ENCODE data around the gene SIRT5.

Gene SIRT5

DNA sequence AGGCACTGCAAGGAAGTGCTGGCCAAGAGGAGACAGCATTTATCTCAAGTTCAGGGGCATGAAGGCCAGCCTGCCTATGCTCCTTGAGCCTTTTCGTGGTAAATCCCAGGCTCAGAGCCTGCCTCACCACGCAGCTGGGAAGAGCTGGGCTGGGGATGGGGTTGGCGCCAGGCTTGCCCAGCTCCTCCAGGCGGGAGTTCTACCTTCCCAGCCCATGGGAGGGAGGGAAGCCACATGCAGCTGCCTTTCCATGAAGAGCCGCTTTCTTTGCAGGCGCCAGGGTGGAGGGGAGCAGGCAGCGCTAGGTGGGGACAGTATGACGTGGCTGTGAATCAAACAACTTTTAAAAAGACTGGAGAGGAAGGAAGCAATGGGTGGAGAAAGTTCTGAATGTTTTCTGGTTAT is 19.5 kb upstream of the SIRT5 start:
- DNase-seq: no peak

DNA sequence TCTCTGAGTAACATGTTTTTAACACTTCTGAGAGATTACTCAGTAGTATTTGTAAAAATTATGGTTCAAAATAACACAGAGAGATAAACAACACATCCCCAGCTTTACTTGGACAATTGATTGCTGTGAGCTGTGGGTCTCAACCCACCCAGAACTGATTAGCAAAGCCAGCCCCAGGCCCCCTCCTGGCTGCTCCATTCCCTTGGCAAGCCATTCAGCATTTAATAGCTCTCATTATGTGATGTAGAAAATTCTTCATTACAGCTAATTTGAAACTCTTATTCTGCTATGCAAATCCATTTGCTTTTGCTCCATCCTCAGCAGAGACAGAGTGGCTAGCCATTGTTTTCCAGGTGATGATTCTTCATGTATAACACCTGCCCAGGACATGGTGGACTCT is 16.6 kb upstream of the SIRT5 start:
- DNase-seq: no peak

DNA sequence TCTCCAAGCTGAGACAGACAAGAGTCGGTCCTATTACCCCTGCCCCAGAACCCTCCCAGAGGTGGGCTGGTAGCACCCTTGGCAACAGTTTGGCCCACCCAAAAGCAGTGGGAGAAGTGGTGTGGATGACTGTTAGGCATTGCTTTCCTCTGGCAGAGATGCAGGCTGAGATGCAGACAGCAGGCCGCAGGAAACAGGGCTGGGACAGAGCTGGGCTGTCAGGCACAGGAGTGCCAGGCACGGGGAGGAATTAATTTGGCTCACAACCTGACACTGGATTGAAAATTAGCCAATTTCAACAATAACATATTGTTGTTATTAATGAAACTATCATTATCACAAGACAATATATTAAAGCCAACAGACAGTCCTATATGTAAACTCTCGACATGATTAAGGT is 15.7 kb upstream of the SIRT5 start:
- no peak for DNase-seq

DNA sequence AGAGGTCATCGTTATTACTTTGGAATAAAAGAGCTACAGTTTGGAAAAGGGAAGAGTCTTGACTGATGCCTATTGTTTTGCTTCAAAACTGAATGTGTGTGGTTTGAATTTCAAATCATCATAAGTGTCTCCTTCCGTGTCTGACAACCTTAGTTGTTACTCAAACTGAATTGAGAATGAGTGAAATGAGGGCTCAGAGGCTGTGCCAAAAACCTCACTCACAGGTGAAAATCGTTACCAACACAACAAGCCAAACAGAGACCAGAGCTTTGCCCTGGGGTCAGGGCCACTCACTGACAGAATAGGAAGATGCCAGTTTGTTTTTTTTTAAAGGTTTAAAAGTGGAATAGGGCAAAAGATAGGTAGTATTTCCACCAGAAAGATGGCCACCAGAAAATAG is 15.2 kb upstream of the SIRT5 start:
- DNase-seq: no peak

DNA sequence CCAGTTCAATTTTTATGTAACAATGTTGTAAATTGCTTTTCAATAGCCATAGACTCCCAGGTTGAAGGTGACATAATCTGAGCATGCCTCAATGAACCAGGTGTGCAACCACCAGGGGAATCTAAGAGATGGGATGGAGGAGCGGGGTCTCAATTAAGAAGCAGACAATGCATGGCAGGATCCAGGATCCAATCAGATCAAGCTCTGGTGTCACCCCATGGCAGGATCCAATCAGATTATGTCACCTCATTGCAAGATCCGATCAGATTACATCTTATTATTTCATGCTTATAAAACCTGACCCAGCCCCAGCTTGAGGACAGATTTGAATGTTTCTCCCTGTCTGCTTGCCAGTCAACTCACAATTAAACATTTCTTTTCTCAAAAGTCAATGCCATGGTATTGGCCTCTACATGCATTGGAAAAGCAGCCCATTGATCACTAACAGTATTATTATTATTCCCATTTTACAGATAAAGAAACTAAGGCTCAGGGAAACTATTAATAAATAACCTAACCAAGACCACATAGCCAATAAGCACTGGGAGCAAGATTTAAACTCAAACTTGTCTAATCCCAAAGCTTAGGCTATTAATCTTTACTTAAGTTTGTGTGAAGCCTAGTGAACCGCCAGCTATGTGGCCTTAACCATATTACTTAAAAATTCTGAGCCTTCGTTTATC is 14.3 kb upstream of the SIRT5 start:
- no peak for DNase-seq

DNA sequence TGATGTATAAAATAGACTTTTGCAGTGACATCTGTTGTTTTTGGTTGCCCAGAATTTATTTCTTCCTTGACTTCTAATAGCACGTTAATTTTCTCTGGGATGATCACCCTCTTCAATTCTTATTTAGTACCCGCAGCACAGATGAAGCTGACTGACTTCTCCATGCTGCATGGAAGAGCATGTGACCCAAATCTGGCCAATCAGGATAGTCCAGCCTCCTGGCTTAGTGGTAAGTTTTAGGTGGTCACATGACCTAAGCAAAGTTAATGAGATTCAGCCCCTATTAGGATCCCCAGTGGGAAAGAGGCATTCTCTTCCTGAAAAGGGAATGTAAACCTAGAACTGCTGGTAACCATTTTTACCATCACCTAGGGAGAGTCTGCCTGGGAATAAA is 13.8 kb upstream of the SIRT5 start:
- no peak for DNase-seq

DNA sequence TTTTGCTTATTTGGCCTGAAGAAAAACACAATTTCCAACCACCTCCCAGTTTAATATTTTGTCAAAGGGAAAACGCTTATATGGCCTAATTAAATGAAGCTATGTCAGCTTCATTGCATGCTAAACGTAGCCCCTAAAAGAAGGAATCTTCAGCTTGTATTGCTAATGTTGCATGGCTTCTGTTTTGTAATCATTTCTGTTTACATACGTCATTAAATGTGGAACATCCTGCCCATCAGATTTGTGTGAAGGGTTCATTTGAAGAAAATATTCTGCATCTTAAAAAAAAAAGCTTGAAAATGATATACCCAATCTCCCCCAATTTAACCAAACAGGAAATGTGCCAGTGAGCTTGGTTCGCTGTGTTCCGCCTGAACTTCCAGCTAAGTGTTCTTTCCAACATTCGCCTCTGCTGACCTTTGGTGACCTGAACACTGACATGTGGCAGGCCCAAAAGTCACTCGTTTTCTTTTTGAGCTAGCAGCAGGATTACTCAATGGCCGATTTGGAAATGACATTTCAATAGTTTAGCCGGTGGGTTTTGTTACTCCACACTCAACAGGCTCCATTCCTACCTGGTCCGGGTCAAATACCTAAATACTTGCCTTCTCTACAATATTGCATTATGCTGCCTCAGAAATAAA is 12.7 kb upstream of the SIRT5 start:
- peak; percentile 18 for DNase-seq

DNA sequence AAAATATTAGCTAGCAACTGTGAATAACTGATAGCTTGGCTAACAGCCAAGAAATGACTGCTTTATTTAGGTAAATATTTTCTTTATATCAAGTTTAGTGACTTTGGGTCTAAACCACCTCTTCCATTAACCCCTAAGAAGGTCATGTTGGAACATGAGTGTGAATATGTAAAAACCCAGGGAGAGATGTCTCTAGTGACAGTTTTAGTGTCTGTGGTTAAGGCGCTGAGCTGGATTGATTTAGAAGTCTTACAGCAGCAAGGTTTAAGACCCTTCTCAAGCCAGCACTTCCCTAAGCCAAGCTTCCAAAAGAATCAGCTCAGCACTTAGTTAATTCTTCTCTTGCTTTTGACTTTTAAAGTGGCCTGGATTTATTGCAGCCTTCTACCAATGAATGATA is 11.4 kb upstream of the SIRT5 start:
- DNase-seq: no peak

DNA sequence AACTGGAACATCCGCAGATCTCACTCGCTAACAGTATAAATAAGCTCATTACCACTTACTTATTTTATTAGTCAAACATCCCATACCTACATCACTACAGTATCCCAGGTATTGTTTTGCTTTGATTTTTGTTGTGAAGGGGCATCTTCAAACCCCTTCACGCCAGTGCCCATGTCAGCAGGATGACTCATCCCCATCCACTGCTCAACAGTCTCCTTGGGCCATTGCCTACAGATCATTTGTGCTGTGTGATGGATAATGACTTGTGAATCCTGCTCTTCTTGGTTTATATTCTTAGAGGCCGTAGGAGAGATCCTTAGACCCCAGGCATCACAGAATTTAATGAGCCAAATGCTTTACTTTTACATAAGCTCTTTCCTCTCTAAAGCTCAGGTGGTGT is 8.5 kb upstream of the SIRT5 start:
- no peak for DNase-seq

DNA sequence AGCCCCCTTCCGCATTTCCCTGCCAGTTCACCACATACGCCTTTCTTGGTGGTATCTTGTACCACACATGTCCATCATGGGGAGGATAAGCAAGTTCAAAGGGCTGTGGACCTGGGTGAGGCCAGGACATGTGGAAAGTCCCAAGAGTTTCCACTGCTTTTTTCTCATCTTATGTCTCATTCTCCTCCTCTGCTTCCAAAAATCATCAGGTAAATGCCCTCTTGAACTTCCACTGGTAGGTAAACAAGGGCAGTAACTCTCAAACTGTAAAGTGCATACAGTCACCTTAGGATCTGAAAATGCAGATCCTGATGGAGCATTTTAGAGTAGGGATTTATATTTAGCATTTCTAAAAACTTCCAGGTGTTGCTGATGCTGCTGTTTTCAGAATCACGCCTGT is 7.9 kb upstream of the SIRT5 start:
- DNase-seq: no peak

DNA sequence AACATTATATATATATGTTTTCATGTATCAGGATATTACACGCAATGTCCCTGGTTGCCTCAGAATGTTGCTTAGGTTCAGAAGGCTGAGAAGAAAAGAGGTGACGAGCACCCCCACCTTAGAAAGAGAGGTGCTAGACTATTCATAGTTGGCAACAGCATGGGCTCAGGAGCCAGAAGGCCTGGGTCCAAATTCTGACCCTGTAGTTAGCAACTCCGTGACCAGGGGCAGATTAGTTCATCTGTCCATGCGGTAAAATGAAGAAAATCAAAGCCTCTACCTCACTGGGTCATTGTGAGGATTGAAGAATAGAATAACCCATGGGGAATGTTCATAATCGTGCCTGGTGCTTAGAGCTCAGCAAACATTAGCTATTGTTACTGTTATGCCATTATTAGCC is 5.4 kb upstream of the SIRT5 start:
- no peak for DNase-seq

DNA sequence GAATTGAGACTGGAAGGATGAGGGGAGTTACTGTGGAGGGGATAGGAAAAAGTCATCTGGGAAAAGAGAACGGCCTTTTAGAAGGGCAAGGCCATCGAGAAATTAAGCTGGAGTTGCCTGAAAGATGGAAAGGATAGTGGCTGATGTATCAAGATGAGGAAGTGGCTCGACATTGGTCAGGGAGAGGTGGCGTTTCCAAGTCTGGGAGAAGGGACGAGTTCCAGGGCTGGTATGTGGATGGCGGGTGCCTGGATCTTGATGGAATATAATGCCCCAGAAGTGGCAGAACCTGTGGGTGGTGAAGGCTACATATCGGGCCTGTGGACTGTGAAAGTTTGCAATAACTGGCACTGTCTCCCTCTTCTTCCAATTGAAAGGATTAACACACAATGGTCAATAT is 2.2 kb upstream of the SIRT5 start:
- DNase-seq: no peak

DNA sequence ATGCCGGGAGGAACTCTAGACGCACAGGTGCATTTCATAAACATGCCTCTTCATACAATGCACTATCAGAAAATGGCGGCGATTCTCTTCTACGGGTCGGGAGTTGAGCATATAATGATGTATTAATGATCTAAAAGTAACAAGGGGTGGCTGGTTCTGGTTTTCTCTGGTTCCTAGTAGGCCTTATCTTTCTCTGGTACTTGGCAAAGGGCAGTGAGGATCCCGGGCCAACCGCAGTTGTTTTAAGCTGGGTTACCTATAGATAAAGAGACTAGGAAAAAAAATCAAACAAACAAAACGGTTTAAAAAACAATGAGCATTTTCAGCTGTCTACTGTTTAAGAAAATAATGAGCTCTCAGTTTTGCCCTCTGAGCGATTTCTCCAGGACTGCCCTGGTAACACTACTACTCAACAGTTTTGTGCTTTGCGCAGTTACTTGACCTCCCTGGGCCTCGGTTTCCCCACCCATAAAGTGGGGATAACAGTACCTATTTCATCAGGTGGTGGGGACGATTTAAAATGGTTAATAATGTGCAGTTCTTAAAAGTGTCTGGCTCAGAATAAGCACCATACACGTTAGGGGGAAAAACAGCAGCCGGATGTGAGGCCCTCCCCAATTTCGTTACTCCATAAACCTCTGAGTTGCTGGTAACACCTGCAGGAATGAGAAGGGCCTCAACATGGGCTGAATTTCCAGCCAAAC is 1.3 kb upstream of the SIRT5 start:
- DNase-seq: no peak

DNA sequence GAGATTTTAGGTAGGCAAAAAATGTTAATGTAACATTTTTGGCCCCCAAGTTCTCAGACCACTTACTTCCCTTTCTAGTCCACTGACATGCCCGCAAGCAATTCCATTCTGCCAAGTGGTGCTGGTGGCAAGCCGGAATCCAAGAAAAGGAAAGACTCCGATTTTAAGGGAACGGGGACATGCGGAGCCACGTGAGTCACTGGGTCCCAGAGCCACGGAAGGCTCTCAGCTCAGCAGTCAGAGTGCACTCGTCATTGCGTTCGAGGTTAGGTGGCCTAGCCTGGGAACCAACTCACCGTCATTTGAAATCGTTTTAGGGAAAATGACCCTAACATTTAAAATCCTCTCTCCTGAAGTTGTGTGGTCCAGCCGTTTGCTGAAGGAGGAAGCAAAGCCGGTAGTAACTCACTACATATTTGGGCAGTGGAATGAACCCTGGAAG is 711 bp upstream of the SIRT5 start:
- DNase-seq: no peak

DNA sequence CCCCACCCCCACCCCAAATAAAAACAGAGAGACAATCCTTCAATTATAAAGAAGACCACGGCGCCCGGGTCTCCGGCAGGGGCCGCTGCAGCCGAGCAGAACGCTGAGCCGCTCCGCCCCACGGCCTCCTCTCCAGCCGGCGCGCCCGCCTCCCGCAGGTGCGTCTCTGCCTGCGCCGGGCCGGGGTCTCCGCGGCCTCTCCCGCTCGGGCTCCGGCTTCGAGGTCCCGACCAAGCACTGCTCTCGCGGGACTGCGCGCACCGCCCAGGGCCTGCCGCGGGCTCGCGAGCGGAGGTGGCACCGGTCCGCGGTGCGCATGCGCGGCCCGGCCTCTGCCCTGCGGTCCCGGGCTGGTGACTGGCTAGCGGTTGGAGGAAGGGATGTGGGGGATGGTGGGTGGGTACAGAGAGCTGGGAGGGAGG is 241 bp upstream of the SIRT5 start:
- peak; percentile 84 for DNase-seq

DNA sequence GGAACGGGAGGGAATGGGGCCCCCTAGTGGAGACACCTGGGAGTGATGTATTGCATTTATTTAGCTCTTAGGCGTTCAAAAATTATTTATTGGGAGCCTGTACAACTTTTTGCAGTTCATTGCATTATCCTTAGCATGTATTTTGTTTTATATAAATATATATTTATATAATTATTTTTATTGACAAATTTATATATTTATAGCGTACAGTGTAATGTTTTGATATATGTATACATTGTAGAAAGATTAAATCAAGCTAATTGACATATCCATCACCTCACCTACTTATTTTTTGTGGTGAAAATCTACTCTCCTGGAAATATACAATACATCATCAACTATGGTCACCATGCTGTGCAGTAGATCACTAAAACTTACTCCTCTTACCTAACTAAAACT is 975 bp downstream of the SIRT5 start:
- DNase-seq: no peak

DNA sequence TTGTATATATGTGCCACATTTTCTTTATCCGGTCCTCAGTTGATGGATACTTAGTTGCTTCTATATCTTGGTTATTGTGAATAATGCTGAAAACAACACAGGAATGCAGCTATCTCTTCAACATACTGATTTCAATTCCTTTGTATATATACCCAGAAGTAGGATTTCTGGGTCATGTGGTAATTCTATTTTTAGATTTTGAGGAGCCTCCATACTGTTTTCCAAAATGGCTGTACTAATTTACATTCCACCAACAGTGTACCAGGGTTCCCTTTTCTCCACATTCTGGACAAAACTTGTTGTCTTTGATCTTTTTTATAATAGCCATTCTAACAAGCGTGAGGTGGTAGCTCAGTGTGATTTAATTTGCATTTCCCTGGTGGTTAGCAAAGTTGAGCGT is 1.6 kb downstream of the SIRT5 start:
- DNase-seq: no peak

DNA sequence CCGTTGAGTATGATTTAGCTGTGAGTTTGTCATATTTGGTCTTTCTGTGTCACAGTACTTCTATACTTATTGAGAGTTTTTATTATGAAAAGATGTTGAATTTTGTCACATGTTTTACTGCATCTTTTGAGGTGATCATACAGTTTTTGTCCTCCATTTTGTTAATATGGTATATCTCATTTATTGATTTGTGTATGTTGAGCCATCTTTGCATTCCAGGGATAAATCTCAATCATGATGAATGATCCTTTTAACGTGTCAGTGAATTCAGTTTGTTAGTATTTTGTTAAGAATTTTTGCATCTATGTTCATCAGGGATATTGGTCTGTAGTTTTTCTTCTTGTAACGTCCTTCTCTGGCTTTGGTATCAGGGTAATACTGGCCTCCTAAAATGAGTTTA is 3.5 kb downstream of the SIRT5 start:
- DNase-seq: no peak

DNA sequence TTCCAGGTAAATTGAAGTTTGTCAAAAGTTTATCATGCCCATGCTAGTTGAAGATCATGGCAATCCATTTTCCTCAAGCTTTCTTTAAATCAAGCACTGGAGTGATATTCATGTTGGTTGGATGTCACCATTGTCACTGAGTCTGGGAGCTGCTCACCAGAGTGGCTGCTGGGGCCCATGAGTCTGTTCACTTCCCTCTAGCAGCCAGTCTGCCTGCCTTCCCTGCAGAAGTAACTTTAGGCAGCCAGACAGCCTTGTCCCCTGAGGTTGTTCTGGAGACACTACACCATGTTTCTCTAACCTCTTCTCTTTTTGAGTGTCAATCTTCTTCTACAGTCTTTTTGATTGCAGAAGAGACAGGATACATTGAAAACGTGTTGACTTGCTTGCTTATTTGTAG is 5.5 kb downstream of the SIRT5 start:
- DNase-seq: no peak

DNA sequence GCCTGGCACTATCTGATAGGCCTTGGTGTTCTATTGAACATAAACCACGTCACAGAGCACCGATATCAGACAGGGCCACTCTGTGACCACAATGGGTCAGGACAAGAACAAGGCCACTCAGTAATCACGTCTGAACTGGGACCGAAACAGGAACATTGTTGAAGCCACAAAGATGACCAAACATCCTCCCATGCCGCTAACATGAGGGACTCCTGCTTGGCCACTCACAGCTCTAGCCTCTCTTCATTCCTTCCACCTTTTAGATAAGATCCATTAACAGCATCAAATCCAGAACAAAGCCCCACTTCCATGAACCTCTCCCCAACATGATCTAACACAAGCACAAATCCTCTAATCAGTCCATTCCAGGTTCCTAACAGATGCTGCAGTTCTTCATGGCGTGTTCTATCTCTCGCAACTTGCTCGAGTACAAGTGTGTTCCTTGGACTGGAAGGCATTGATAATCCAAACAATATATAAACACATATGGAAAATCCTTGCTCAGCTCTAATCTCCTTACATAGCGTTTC is 7.4 kb downstream of the SIRT5 start:
- no peak for DNase-seq

DNA sequence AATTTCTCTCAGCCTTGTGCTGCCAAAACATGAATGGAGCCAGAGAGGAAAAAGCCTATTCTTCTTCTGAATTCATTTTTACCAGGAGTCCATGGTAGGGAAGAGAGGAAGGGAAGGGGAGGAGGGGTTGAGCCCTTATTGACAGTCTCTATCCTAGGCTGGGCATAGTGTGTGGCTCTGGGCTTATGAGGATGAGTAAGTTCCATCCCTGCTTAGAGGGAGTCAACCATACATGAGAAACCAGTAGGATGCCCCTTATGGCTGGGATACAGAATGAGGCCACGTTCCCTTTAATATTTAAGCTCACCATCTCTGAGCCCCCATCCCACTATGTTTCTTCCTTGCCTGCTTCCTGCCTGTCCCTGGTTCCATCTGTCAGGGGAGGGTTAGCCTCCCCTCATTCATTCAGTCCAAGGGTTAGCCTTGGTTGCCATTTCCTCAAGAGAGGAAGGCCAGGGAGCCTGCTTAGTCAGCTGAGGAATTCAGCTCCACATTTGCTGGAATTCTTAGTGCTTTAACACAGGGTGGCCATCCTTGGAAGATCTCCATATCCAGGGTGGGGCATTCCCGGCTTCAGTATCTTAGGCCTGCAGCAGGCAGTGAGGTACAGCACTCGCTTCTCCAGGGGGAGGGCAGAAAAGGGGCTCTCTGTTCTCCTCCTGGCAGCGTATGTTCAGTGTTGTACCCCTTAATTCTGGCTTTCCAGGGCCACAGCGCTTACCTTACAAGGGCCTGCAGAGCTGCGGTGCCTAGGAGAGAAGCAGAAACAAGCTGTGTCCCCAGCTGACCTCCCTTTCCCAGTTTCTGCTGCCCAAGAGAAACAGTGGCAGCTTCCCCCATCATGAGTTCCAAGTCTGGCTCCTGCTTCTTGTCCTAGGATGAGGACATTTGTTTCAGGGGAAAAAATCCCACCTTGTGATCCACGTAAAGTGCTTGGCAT is 12.5 kb downstream of the SIRT5 start:
- no peak for DNase-seq

DNA sequence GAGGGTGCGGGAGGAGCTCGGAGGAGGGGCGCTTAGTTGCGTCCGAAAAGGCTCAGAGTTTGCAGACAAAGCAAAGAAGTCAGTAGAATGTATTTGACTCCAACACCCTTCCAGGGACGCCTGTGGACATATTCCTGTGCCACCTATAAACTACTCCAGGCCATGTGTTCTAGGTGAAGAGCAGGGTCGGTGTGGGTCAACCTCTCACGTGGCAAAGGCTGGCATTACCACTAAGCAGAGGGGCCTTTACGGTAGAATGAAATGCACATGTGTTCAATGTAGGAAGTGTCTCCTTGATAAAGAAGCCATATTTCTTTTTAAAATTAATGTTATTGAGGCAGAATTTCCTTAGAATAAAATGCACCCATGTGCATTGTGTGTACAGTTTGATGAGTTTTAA is 15.4 kb downstream of the SIRT5 start:
- no peak for DNase-seq

DNA sequence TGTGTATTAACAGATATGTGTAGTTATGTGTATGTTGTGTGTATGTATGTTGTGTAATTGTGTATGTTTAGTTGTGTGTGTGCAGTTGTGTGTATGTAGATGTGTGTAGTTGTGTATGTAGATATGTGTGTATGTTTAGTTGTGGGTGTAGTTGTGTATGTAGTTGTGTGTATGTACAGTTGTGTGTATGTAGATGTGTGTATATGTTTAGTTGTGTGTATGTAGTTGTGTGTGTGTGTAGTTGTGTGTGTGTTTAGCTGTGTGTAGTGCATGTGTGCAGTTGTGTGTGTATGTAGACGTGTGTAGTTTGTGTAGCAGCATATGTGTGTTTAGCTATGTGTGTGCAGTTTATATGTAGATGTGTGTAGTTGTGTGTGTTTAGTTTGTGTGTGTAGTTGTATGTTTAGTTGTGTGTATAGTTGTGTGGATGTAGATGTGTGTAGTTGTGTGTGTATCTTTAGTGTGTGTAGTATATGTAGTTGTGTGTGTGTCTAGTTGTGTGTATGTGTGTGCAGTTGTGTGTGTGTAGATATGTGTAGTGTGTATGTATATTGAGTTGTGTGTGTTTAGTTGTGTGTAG is 16.3 kb downstream of the SIRT5 start:
- no peak for DNase-seq
